ENCODE measurements around the gene PGM3. TPM values are rescaled to one million over a fixed set of nuclear protein-coding genes. Genes with fewer than 3 reads are reported as not detected.

PGM3 gene
- total RNA-seq, 1 experiment from 2014 or later = 55.4 TPM

DNA sequence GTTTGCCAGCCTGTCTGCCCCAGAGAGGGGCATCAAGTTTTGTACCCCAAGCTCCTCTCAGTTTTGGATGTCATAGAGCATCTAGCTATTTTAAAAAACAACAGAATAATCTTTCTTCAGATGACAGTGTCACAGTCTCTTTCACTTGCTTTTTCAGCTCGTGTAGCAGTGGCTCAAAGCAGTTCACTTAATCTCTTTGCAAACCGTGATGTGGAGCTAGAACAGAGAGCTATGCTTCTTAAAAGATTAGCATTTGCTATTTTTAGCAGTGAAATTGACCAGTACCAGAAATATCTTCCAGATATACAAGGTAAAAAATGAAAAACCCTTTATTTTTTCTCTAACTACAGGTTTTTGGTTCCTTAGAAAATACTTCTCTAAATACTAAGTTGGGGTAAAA lies 37.3 kb downstream of the PGM3 start:
- peaks cover 18% of the 10 kb centered on the region for H3K36me3 ChIP-seq (ENCODE audit: insufficient read depth, low read length, poor library complexity, severe bottlenecking)
- no peak overlapping the region for H3K27ac ChIP-seq (ENCODE audit: low read depth, low read length, poor library complexity, severe bottlenecking)
- intact Hi-C loops (cut with micrococcal nuclease; ENCODE audit: unreplicated experiment) = no loop called here
- BruUV-seq (replicated peaks) = no TSS peak
- ChIA-PET POLR2A (ENCODE audit: low non-redundant PET) (no interaction called here), CTCF (interaction anchor here (0.5 to 0.6 kb wide), 2 partner anchors 57 to 88 kb away, joined by 3 read pairs; partner anchors contain the start of gene DOP1A)
- no peak for TF ChIP-seq EZH2 (IDR thresholded peaks at IDR 0.05; ENCODE audit: borderline replicate concordance, low read depth, low read length, poor library complexity, severe bottlenecking)
- TF ChIP-seq, protein P1, sequence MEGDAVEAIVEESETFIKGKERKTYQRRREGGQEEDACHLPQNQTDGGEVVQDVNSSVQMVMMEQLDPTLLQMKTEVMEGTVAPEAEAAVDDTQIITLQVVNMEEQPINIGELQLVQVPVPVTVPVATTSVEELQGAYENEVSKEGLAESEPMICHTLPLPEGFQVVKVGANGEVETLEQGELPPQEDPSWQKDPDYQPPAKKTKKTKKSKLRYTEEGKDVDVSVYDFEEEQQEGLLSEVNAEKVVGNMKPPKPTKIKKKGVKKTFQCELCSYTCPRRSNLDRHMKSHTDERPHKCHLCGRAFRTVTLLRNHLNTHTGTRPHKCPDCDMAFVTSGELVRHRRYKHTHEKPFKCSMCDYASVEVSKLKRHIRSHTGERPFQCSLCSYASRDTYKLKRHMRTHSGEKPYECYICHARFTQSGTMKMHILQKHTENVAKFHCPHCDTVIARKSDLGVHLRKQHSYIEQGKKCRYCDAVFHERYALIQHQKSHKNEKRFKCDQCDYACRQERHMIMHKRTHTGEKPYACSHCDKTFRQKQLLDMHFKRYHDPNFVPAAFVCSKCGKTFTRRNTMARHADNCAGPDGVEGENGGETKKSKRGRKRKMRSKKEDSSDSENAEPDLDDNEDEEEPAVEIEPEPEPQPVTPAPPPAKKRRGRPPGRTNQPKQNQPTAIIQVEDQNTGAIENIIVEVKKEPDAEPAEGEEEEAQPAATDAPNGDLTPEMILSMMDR (conservative IDR thresholded peaks at IDR 0.05; ENCODE audit: low read depth, low read length) = no peak
- no peaks in the 10 kb centered on the region for H3K9me3 ChIP-seq (ENCODE audit: low read depth, low read length, poor library complexity, severe bottlenecking)
- H3K4me3 ChIP-seq (ENCODE audit: low read depth, low read length, poor library complexity, severe bottlenecking) = no peak overlapping the region
- H3K4me1 ChIP-seq (ENCODE audit: insufficient read depth, low read length, poor library complexity, severe bottlenecking) = peaks cover 11% of the 10 kb centered on the region
- H3K27me3 ChIP-seq (replicated peaks; ENCODE audit: insufficient read depth, low read depth, low read length, poor library complexity) = no peaks in the 10 kb centered on the region
- DNase-seq (ENCODE audit: low spot score) = no peak

- Histone ChIP-seq H3K4me3 (ENCODE audit: low read depth, low read length, poor library complexity, severe bottlenecking) (no peak overlapping the region), H3K9me3 (ENCODE audit: low read depth, low read length, poor library complexity, severe bottlenecking) (no peaks in the 10 kb centered on the region), H3K27ac (ENCODE audit: low read depth, low read length, poor library complexity, severe bottlenecking) (no peak overlapping the region), H3K27me3 (replicated peaks; ENCODE audit: insufficient read depth, low read depth, low read length, poor library complexity) (no peaks in the 10 kb centered on the region), H3K36me3 (ENCODE audit: insufficient read depth, low read length, poor library complexity, severe bottlenecking) (peaks cover 11% of the 10 kb centered on the region), H3K4me1 (ENCODE audit: insufficient read depth, low read length, poor library complexity, severe bottlenecking) (peaks cover 11% of the 10 kb centered on the region)
- no peak for TF ChIP-seq EZH2 (IDR thresholded peaks at IDR 0.05; ENCODE audit: borderline replicate concordance, low read depth, low read length, poor library complexity, severe bottlenecking)
- TF ChIP-seq, protein P1 (conservative IDR thresholded peaks at IDR 0.05; ENCODE audit: low read depth, low read length) = no peak
- POLR2A ChIA-PET (ENCODE audit: low non-redundant PET) = no interaction called here
- DNase-seq (ENCODE audit: low spot score) = peak; percentile 4
- CTCF ChIA-PET = no interaction called here
- intact Hi-C loops (cut with micrococcal nuclease; ENCODE audit: unreplicated experiment) = no loop called here
- no TSS peak for BruUV-seq (replicated peaks)
These were observed 39.1 kb downstream of the PGM3 start for GRCh38 chr6:83153883-83154521.

DNA sequence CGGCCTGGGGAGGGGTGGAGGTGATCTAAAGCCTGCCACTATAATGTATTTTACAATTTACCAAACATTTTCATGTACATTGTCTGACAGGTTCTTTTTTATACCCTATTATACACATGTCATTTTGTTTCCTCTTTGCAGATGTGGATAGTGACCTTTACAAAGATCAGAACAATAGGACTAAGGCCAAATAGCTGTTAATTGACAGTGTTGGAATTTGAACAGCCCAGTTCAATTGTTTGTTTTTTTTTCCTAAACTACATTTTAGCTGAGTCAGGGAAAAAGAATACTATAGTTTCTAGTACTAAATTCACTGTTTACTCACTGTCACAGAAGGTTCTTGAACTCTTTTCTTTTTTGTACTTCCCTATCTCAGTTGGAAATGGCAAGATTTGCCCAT lies 40.2 kb downstream of the PGM3 start:
- no peak for TF ChIP-seq EZH2 (IDR thresholded peaks at IDR 0.05; ENCODE audit: borderline replicate concordance, low read depth, low read length, poor library complexity, severe bottlenecking)
- TF ChIP-seq, protein P1 (conservative IDR thresholded peaks at IDR 0.05; ENCODE audit: low read depth, low read length) = no peak
- ChIA-PET CTCF (no interaction called here), POLR2A (ENCODE audit: low non-redundant PET) (no interaction called here)
- Histone ChIP-seq H3K27me3 (replicated peaks; ENCODE audit: insufficient read depth, low read depth, low read length, poor library complexity) (no peaks in the 10 kb centered on the region), H3K4me3 (ENCODE audit: low read depth, low read length, poor library complexity, severe bottlenecking) (no peak overlapping the region), H3K36me3 (ENCODE audit: insufficient read depth, low read length, poor library complexity, severe bottlenecking) (peaks cover 11% of the 10 kb centered on the region), H3K9me3 (ENCODE audit: low read depth, low read length, poor library complexity, severe bottlenecking) (no peaks in the 10 kb centered on the region), H3K27ac (ENCODE audit: low read depth, low read length, poor library complexity, severe bottlenecking) (no peak overlapping the region), H3K4me1 (ENCODE audit: insufficient read depth, low read length, poor library complexity, severe bottlenecking) (peaks cover 11% of the 10 kb centered on the region)
- intact Hi-C loops (cut with micrococcal nuclease; ENCODE audit: unreplicated experiment) = no loop called here
- no TSS peak for BruUV-seq (replicated peaks)
- no peak for DNase-seq (ENCODE audit: low spot score)

All from A673 (cell line).